Spleen (tissue), 11 donors: Measurements from ENCODE around the gene DLG2. TPM values are rescaled to one million over a fixed set of nuclear protein-coding genes. Genes with fewer than 3 reads are reported as not detected.

ENCODE experiments used
- DNase-seq: peaks from one replicate; pipeline ENCODE4 v3.0.0-alpha.2; 2020
- H3K27ac ChIP-seq, 8 donors: fragments of 200-600 bp; sonication (generic) in 7 of 8; 1 replicate in 4 of 8; 2 replicates in 4 of 8; pipeline versions ENCODE4 v1.5.0 to v1.8.0; 2016 to 2021; ENCODE audit warnings: inconsistent platforms in 4 of 8, mild to moderate bottlenecking in 4 of 8, moderate library complexity in 1 of 8
- H3K27me3 ChIP-seq, 7 donors: fragments of 200-600 bp; sonication (generic) in 6 of 7; replicated peaks in 1 of 7; 1 replicate in 4 of 7; 2 replicates in 3 of 7; pipeline versions ENCODE4 v1.5.0 to v1.8.0; 2016 to 2021; ENCODE audit warnings: inconsistent platforms in 3 of 7, mild to moderate bottlenecking in 1 of 7
- H3K36me3 ChIP-seq, 6 donors: fragments of 200-600 bp; sonication (generic) in 5 of 6; 1 replicate in 4 of 6; 2 replicates in 2 of 6; pipeline versions ENCODE4 v1.5.0 to v1.8.0; 2016 to 2021; ENCODE audit warnings: inconsistent platforms in 2 of 6
- H3K4me1 ChIP-seq, 6 donors: fragments of 200-600 bp; sonication (generic) in 5 of 6; 1 replicate in 3 of 6; 2 replicates in 3 of 6; pipeline versions ENCODE4 v1.5.0 to v1.8.0; 2016 to 2021; ENCODE audit warnings: inconsistent platforms in 3 of 6
- H3K4me3 ChIP-seq, 8 donors: fragments of 200-600 bp; sonication (generic) in 7 of 8; 1 replicate in 4 of 8; 2 replicates in 4 of 8; pipeline versions ENCODE4 v1.5.0 to v1.8.0; 2016 to 2021; ENCODE audit warnings: inconsistent platforms in 4 of 8, mild to moderate bottlenecking in 4 of 8, moderate library complexity in 2 of 8
- H3K9me3 ChIP-seq, 8 donors: fragments of 200-600 bp; sonication (generic) in 7 of 8; 1 replicate in 4 of 8; 2 replicates in 4 of 8; pipeline versions ENCODE4 v1.5.0 to v1.8.0; 2016 to 2021; ENCODE audit warnings: inconsistent platforms in 4 of 8
- CTCF ChIP-seq, 11 experiments: fragments of 200-600 bp in 7 of 11; fragments of 450-650 bp in 4 of 11; sonication (generic) in 4 of 11; IDR thresholded peaks in 8 of 11; conservative IDR thresholded peaks in 3 of 11; 1 replicate in 7 of 11; 2 replicates in 4 of 11; pipeline versions ENCODE4 v1.4.0 to v1.8.0; 2016 to 2021; ENCODE audit warnings: antibody characterized with exemption in 11 of 11, inconsistent platforms in 4 of 11, mild to moderate bottlenecking in 1 of 11
- POLR2A ChIP-seq, 3 donors: fragments of 450-650 bp; IDR thresholded peaks; one replicate each; pipeline ENCODE4 v1.5.1; 2017; ENCODE audit warnings: antibody characterized with exemption in 3 of 3, mild to moderate bottlenecking in 1 of 3
- POLR2AphosphoS5 ChIP-seq, 3 donors: sonication (generic); formaldehyde crosslinking; IDR thresholded peaks; one replicate each; pipeline ENCODE4 v1.5.1; 2017; ENCODE audit warnings: antibody characterized with exemption in 3 of 3
- WGBS, 5 donors: extraction: QIAGEN DNeasy Blood & Tissue Kit in 3 of 5; methylation state at CpG; one replicate each; pipeline versions ENCODE4 v1.1.5 to v1.1.7; 2013 to 2018; 5-methylcytosine and 5-hydroxymethylcytosine counted together
- intact Hi-C: fragments of 100-400 bp; cut with DNase I; formaldehyde crosslinking; loops from one replicate; pipeline ENCODE4 v1.15.0; 2023; ENCODE audit warnings: low total_unique reads
- polyA plus RNA-seq, 3 donors: library from polyadenylated mRNA; stranded (reverse); fragments of 200-250 nt; gene quantifications; one replicate each; pipeline ENCODE4 v1.2.1, GENCODE V29; 2013
- total RNA-seq, 7 donors: library from RNA; depleted of rRNA in 3 of 7; stranded (reverse); fragments of >200 nt in 3 of 7; fragmentation: NEBNext Ultra II Directional in 4 of 7; extraction: Animal tissue kit (Norgen Biotek cat#: 25700) in 4 of 7; gene quantifications; one replicate each; pipeline versions ENCODE4 v1.1.0 to v1.2.1, GENCODE V29; 2016 to 2021
- donor health status: healthy with polysubstance abuse.
- donor health status: DM: no; HTN: no; CAD: no; lungs with moderate emphysema.
- donor health status: DM: no; HTN: no; CAD: no.
- donor health status: Bipolar disorder and iron deficiency.
- donor health status: healthy.
- donor health status: DM: no; HTN: no; CAD: no.
- donor health status: DM: yes; HTN: yes; CAD: no.

The DLG2 gene
- total and polyA plus RNA-seq, 10 donors, result 0.43 to 12.7 (median 7.9) TPM

GRCh38 chr11:85394283-85394682 is 232.9 kb downstream of the DLG2 start:
- no peak overlapping the region for H3K27ac ChIP-seq
- no peaks in the 10 kb centered on the region for H3K27me3 ChIP-seq
- WGBS, 5 donors, result 70 to 79% (median 74%) methylated on average over 2 of the region's 2 CpGs
- no peaks in the 10 kb centered on the region for H3K36me3 ChIP-seq
- no peak for DNase-seq
- H3K4me3 ChIP-seq, result no peak overlapping the region
- intact Hi-C loops, result no loop called here
- TF ChIP-seq CTCF (IDR thresholded peaks at IDR 0.05 in 8 of 11, conservative IDR thresholded peaks at IDR 0.05 in 3 of 11), result no peak
- TF ChIP-seq POLR2AphosphoS5 (IDR thresholded peaks at IDR 0.05), result no peak
- TF ChIP-seq POLR2A (IDR thresholded peaks at IDR 0.05), result no peak
- peaks cover 0 to 77% (median 42%) of the 10 kb centered on the region in 8 donors for H3K9me3 ChIP-seq
- no peaks in the 10 kb centered on the region for H3K4me1 ChIP-seq

- Histone ChIP-seq H3K4me3 (no peak overlapping the region), H3K9me3 (peaks cover 0 to 70% (median 37%) of the 10 kb centered on the region in 8 donors), H3K4me1 (no peaks in the 10 kb centered on the region), H3K36me3 (no peaks in the 10 kb centered on the region), H3K27me3 (no peaks in the 10 kb centered on the region), H3K27ac (no peak overlapping the region)
- DNase-seq, result no peak
- TF ChIP-seq CTCF (IDR thresholded peaks at IDR 0.05 in 8 of 11, conservative IDR thresholded peaks at IDR 0.05 in 3 of 11) (no peak), POLR2AphosphoS5 (IDR thresholded peaks at IDR 0.05) (no peak), POLR2A (IDR thresholded peaks at IDR 0.05) (no peak)
- intact Hi-C loops, result no loop called here
- 61 to 85% (median 63%) methylated on average over 1 of the region's 1 CpG for WGBS, 5 donors
Measured at GRCh38 chr11:85391141-85391540, 236.0 kb downstream of the DLG2 start.

GRCh38 chr11:85385547-85385946 is 241.6 kb downstream of the DLG2 start:
- H3K27me3 ChIP-seq, result no peaks in the 10 kb centered on the region
- H3K4me1 ChIP-seq, result no peaks in the 10 kb centered on the region
- no peak overlapping the region for H3K27ac ChIP-seq
- H3K9me3 ChIP-seq, result peaks cover 0 to 65% (median 38%) of the 10 kb centered on the region in 8 donors
- TF ChIP-seq CTCF (IDR thresholded peaks at IDR 0.05 in 8 of 11, conservative IDR thresholded peaks at IDR 0.05 in 3 of 11), result no peak
- no peak for TF ChIP-seq POLR2A (IDR thresholded peaks at IDR 0.05)
- no peak for TF ChIP-seq POLR2AphosphoS5 (IDR thresholded peaks at IDR 0.05)
- H3K4me3 ChIP-seq, result no peak overlapping the region
- intact Hi-C loops, result no loop called here
- H3K36me3 ChIP-seq, result no peaks in the 10 kb centered on the region
- DNase-seq, result no peak

- intact Hi-C loops, result no loop called here
- Histone ChIP-seq H3K4me3 (no peak overlapping the region), H3K27ac (no peak overlapping the region), H3K9me3 (peaks cover 0 to 65% (median 36%) of the 10 kb centered on the region in 8 donors), H3K4me1 (no peaks in the 10 kb centered on the region), H3K27me3 (no peaks in the 10 kb centered on the region), H3K36me3 (no peaks in the 10 kb centered on the region)
- TF ChIP-seq CTCF (IDR thresholded peaks at IDR 0.05 in 8 of 11, conservative IDR thresholded peaks at IDR 0.05 in 3 of 11) (no peak), POLR2AphosphoS5 (IDR thresholded peaks at IDR 0.05) (no peak), POLR2A (IDR thresholded peaks at IDR 0.05) (no peak)
- no peak for DNase-seq
- 47 to 72% (median 58%) methylated on average over 1 of the region's 1 CpG for WGBS, 5 donors
Measured at GRCh38 chr11:85385111-85385510, 242.0 kb downstream of the DLG2 start.
